GM10847 (cell line): Measurements from ENCODE around the gene CCDC57.

Experiments
- POLR2A ChIP-seq: IDR thresholded peaks from 2 replicates; pipeline ENCODE4 v1.6.1; 2011; ENCODE audit not compliant: insufficient read length; ENCODE audit errors: extremely low read depth

The CCDC57 gene

DNA sequence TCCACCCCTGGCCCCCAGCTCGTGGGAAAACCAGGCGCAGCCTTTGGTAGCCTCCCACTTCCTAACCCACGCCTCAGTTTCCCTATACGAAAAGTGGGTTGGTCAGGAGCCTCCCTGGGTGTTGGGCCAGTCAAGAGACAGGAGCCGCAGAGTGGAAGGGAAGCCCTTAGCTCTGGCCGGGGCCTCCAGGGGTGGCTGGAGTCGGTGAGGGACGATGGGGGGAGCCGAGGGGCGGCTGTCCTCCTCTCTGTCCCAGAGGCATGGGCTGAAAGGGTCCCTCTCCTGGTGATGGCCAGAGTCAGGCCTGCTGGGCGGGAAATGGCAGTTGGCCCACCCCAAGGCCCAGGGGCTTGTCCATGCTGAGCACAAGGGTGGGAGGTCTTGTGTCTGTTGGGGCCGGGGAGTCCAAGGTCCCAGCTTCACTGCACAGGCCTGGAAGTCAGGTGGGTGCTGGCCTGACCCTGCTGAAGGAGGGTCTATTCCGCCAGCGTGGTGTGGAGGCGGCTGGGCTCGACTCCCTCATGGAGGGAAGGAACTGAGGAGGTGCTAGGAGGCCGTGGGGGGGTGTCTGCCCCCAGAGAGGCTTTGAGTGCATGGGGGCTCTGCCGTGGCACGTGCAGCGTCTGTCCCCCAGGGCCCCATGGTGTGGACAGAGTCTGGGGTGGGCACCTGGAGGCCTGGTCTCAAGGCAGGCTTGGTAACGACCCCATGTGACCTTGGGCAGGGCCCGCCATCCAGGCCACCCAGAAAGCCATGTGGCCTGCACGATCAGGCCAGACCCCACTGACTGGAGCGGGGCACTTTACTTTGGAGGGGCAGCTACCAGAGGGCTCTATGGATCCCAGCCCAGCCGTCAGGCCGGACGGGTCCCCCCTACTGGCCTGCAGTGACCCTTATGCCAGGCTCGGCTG is 17.3 kb upstream of the CCDC57 start:
- no peak for TF ChIP-seq POLR2A

DNA sequence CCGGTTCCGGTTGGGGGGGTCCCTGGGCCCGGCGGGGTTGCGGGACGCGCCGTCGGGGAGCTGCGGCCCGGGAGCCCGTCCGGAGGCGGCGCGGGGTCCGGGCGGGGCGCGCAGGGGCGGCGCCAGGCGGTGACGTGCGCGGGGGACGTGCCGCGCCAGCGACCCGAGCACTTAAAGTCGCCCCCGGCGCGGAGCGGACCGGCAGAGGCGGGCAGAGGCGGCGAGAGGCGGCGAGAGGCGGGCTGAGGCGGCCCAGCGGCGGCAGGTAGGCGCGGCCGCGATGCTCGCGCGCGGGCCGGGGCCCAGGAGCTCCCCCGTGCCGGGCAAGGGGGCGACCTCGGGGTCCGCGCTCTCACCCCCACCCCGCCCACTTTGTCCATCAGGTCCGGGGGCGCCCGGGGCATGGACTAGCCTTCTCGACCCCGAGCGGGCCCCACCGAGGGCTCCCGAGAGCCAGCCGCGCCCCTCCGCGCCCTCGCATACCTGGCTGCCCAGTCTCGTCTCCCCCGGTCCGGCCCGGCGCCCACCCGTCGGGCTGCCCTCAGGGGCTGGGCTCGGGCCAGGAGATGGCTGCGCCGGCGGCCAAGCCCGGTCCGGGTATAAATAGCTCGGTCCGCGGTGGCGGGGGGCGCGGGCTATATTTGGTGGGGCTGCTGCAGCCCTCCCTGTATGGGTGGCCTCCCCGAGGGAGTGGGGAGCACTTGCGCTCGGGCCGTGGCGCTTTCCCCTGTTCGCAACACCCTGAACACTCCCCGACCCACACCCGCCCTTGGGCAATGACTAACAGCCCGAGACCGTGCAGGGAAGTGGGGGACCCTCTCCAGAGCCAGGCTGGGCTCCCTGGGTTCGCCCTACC is 16.4 kb upstream of the CCDC57 start, which contains the start of gene SLC16A3:
Gene SLC16A3 (plus strand): TSS at position 201 of the 856 bp plus-strand sequence. CDS start 6,967 bp downstream, outside the sequence.
- TF ChIP-seq POLR2A = peak; percentile 97

- peak; percentile 28 for TF ChIP-seq POLR2A
These were observed 15.7 kb upstream of the CCDC57 start for GRCh38 chr17:82228278-82228841.

- TF ChIP-seq POLR2A = no peak
These were observed 15.1 kb upstream of the CCDC57 start for GRCh38 chr17:82227629-82228277.

DNA sequence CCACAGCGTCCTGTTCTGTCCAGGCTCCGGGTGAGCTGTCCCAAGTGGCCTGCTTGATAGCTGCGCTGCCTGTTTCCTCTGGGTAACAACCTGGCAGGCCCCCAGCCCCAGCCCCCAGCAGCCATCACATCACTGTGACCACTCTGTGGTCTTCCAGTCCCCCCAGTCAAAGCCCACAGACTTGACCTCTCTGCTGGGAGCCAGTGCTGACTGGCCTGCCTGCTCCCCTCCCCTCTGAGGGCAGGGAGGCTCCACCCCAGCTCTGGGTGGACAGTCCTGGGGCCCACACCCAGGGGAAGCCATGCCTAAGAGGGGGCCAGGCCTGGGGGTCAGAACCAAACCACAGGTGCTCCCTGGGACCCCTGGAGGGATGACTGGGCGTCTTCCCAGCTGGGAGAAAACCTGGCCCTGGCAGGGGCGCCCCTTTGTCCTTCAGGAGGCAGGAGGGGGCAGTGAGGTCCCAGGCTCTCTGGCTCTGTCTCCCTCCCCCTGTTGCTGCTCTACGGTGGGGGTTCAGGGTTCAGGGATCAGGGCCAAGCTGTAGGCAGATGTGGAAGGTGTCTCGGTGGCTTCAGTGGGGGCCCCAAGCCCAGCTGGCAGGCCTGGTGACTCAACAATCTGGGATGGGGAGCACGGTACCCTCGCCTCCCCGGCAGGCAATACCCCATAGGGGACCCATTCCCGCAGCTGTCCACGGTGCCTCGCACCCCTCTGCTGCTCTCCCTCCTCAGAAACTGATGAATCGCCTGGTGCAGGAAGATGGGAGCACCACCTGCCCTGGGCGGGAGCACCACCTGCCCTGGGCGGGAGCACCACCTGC is 14.4 kb upstream of the CCDC57 start:
- no peak for TF ChIP-seq POLR2A

- TF ChIP-seq POLR2A = no peak
These were observed 13.6 kb upstream of the CCDC57 start for GRCh38 chr17:82226146-82226808.

DNA sequence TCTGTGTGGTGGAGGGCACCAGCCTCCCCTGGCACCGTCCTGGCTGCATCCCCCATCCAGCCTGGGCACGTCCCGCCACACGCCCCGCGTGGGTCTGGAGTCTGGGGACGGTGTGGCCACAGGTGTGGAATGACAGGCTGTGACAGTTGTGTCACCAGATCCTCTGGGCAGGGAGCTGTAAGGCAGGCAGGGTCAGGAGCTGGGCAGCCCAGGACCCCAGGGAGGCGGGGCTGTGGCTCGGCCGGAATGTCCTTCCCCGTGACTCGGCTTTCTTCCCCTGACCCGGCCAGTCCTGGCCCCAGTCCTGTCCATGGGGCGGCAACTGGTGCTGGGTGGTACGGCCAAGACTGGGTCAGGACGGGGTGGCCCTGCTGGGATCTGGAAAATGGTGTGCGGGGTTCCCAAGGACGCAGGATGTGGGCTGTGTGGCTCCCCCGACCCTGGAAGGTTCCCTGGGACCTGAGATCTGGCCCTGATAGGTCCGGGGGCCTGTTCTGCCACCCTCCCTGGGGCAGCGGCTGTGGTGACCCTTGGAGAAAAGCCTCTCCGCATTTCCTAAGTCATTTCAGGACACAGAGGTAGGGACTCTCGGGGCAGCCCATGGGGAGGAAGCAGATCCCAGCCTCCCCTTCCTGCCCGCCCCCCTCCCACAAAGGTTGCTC is 12.9 kb upstream of the CCDC57 start:
- no peak for TF ChIP-seq POLR2A

- TF ChIP-seq POLR2A = no peak
These were observed 12.0 kb upstream of the CCDC57 start for GRCh38 chr17:82224666-82225065.

- TF ChIP-seq POLR2A = no peak
These were observed 10.9 kb upstream of the CCDC57 start for GRCh38 chr17:82223517-82223916.

DNA sequence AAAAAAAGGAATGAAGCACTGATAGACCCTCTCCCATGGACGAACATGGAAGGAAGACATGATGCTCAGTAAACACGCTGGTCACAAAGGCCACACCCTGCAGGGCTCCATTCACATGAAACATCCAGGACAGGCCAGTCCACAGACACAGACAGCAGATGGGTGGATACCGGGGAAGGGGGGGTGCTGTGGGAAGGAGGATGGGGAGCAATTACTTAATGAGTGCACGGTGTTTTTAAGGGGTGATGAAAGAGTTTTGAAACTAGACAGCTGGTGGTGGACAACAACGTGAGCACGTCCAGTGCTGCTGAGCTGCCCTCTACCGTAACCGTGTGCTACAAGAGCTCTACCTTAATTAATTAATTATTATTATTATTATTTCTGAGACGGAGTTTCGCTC is 10.2 kb upstream of the CCDC57 start:
- no peak for TF ChIP-seq POLR2A

GRCh38 chr17:82221341-82221902 is 8.8 kb upstream of the CCDC57 start:
- no peak for TF ChIP-seq POLR2A

DNA sequence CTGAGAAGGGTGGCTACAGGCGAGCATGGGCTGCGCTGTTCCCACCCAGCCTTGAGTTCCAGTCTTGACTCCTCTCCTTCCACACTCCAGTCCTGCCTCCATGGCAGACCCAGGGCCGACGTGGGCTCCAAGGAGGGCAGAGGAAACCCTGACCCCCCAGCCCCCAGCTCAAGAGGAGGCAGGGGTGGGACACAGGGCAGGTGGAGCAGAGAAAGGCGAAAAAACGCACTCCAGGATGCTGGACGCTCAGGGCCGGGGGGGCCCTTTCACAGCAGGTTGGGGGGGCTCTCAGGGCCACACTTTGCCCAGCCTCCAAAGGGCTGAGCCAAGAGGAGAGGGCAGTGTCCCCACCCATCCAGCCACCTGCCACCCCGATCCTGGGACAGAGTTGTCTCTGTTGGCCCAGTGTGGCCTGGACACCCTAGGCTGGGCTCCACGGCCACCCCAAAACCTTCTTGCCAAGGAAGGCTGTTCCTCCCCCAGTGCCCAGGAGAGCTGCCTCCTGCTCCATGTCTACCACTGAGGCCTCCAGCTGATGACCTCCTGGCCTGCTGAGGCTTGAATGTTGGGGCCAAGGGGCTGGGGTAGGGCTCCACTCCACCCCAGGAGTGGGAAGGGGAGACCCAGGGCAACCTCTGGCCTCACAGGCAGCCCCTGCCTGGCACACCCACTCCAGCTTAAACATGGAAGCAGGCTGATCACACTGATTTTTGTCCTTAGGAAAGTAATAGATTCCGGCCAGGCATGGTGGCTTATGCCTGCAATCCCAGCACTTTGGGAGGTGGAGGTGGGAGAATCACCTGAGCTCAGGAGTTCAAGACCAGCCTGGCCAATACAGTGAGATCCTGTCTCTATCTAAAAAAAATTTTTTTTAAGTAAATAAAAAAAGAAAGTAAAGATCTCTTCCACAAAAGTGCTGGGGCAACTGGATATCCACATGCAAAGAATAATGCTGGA is 7.4 kb upstream of the CCDC57 start:
- no peak for TF ChIP-seq POLR2A

GRCh38 chr17:82219083-82219482 is 6.4 kb upstream of the CCDC57 start:
- no peak for TF ChIP-seq POLR2A
